GM19351 (cell line): Measurements from ENCODE around the gene SIX5.

ENCODE experiments used
- ATAC-seq: cut with Tn5 transposase; IDR thresholded peaks from one replicate; pipeline ENCODE4 v1.9.1; 2021; ENCODE audit warnings: mild to moderate bottlenecking, moderate library complexity; ENCODE audit not compliant: unreplicated experiment

SIX5 gene

GRCh38 chr19:45716359-45717130 lies 52.5 kb downstream of the SIX5 start:
- no peak for ATAC-seq

- no peak for ATAC-seq
Observed at GRCh38 chr19:45715139-45715538, 53.9 kb downstream of the SIX5 start.
